IMR-90 (cell line): ENCODE results near the gene CSF1.

ENCODE experiments used
- CEBPB ChIP-seq: IDR thresholded peaks from 2 replicates; pipeline ENCODE4 v1.6.1; 2012; ENCODE audit warnings: low read depth, low read length, improper control_type of control experiment
- CTCF ChIP-seq: conservative IDR thresholded peaks from 2 replicates; pipeline ENCODE4 v1.5.1; 2012; ENCODE audit warnings: mild to moderate bottlenecking, low read depth, low read length, improper control_type of control experiment
- POLR2A ChIP-seq: IDR thresholded peaks from 2 replicates; pipeline ENCODE4 v1.6.1; 2012; ENCODE audit warnings: mild to moderate bottlenecking, low read depth, low read length
- RAD21 ChIP-seq: IDR thresholded peaks from 2 replicates; pipeline ENCODE4 v1.6.1; 2012; ENCODE audit warnings: low read length, improper control_type of control experiment
- RCOR1 ChIP-seq: IDR thresholded peaks from 2 replicates; pipeline ENCODE4 v1.6.1; 2012; ENCODE audit warnings: mild to moderate bottlenecking, low read length, improper control_type of control experiment; ENCODE audit not compliant: insufficient replicate concordance
- SMC3 ChIP-seq: fragments of 150-350 bp; IDR thresholded peaks from 2 replicates; pipeline ENCODE4 v1.6.1; 2016; ENCODE audit warnings: low read depth, mild to moderate bottlenecking, antibody characterized with exemption, low read length, moderate library complexity

DNA sequence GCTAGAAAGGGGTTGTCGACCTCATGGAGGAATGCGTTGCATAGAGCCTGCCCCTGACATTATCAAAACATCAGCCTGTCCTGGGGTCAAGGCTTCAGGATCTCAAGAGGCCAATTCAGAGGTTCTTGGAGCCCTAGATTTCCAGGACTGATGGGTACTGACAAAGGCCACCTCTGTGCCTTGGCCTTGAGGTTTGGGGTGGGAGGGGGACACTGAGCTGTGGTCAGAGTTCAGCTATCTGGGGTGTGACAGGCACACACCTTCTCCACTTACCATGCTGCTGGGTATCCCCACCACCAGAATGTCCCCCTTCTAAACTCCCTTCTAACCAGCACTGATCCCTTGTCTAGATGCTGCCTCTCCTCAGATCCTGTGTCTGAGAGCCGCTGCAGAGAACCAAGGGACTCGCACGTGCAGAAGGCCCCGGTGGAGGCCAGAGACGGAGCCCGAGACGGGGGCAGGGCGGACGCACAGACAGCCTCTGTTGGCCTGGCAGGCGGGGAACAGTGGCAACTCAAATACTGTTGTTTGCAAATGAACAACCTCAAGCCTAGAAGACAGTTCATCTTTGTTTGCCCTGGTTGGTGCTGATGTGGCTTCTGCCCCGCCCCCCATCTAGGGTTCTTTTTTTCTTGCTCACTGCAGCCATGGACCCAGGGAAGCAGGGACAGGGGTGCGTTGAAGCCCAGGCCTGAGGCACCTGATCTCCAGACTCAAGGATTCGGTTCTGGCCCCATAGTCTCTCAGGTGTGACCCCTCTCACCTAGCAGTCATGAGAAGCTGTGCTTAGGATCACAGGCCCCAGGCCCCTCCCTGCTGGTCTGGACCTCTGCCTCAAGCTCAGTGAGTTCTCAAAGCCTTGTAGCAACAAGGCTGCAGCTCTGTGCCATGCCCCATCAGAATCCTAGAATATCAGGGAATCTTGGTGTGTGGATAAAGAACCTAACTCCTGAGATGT lies 28.1 kb upstream of the CSF1 start:
- no peak for TF ChIP-seq POLR2A
- no peak for TF ChIP-seq CEBPB
- no peak for TF ChIP-seq CTCF
- TF ChIP-seq SMC3: no peak
- TF ChIP-seq RAD21: no peak
- TF ChIP-seq RCOR1: no peak
